Ishikawa (cell line): Measurements from ENCODE around the gene FHL2.

ENCODE experiments used
- EP300 ChIP-seq: IDR thresholded peaks from 2 replicates; pipeline ENCODE4 v1.6.1; 2012; ENCODE audit warnings: borderline replicate concordance
- FOXM1 ChIP-seq: IDR thresholded peaks from 2 replicates; pipeline ENCODE4 v1.6.1; 2012; ENCODE audit warnings: low read depth, borderline replicate concordance
- TAF1 ChIP-seq: IDR thresholded peaks from 2 replicates; pipeline ENCODE4 v1.6.1; 2012; ENCODE audit warnings: low read depth, mild to moderate bottlenecking
- TEAD4 ChIP-seq: IDR thresholded peaks from 2 replicates; pipeline ENCODE4 v1.6.1; 2012
- YY1 ChIP-seq: IDR thresholded peaks from 2 replicates; pipeline ENCODE4 v1.6.1; 2012; ENCODE audit warnings: low read depth
- TF ChIP-seq, protein P1 (sequence below): IDR thresholded peaks from 2 replicates; pipeline ENCODE4 v1.6.1; 2012
- TF ChIP-seq, protein P2 (sequence below): IDR thresholded peaks from 2 replicates; pipeline ENCODE4 v1.6.1; 2012; ENCODE audit warnings: low read depth, mild to moderate bottlenecking

GRCh38 chr2:105394951-105395611 is 3.8 kb downstream of the FHL2 start:
- TF ChIP-seq FOXM1, result no peak
- TF ChIP-seq EP300, result no peak
- no peak for TF ChIP-seq TEAD4
- TF ChIP-seq YY1, result no peak
- TF ChIP-seq TAF1, result no peak
- TF ChIP-seq, protein P1, sequence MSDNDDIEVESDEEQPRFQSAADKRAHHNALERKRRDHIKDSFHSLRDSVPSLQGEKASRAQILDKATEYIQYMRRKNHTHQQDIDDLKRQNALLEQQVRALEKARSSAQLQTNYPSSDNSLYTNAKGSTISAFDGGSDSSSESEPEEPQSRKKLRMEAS, result no peak
- TF ChIP-seq, protein P2, sequence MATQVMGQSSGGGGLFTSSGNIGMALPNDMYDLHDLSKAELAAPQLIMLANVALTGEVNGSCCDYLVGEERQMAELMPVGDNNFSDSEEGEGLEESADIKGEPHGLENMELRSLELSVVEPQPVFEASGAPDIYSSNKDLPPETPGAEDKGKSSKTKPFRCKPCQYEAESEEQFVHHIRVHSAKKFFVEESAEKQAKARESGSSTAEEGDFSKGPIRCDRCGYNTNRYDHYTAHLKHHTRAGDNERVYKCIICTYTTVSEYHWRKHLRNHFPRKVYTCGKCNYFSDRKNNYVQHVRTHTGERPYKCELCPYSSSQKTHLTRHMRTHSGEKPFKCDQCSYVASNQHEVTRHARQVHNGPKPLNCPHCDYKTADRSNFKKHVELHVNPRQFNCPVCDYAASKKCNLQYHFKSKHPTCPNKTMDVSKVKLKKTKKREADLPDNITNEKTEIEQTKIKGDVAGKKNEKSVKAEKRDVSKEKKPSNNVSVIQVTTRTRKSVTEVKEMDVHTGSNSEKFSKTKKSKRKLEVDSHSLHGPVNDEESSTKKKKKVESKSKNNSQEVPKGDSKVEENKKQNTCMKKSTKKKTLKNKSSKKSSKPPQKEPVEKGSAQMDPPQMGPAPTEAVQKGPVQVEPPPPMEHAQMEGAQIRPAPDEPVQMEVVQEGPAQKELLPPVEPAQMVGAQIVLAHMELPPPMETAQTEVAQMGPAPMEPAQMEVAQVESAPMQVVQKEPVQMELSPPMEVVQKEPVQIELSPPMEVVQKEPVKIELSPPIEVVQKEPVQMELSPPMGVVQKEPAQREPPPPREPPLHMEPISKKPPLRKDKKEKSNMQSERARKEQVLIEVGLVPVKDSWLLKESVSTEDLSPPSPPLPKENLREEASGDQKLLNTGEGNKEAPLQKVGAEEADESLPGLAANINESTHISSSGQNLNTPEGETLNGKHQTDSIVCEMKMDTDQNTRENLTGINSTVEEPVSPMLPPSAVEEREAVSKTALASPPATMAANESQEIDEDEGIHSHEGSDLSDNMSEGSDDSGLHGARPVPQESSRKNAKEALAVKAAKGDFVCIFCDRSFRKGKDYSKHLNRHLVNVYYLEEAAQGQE, result no peak
